ENCODE measurements around the gene DENND6B. TPM values are rescaled to one million over a fixed set of nuclear protein-coding genes. Genes with fewer than 3 reads are reported as not detected.
A peak's percentile ranks its signal among the peaks of the same experiment; 100 is the strongest.

The DENND6B gene
- total RNA-seq, 1 donor from 2014 or later = 1.0 TPM

DNA sequence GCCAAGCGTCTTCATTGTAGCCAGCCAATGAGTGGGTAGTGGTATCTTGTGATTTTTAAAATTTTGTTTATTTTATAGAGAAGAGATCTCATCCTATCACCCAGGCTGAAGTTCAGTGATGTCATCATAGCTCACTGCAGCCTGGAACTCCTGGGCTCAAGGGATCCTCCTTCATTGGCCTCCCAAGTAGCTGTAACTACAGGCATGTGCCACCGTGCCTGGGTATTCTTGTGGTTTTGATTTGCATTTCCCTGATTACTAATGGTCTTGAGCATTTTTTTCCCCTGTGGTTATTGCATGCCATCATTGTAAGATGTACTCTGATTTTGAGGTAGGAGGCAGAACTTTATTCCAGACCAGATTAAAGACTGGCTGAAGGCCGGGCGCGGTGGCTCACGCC is 2.4 kb upstream of the DENND6B start:
- Histone ChIP-seq H3K9me3 (ENCODE audit: low read depth) (no peaks in the 10 kb centered on the region), H3F3A (ENCODE audit: low read depth) (peaks cover 4% of the 10 kb centered on the region), H3K36me3 (no peaks in the 10 kb centered on the region), H4K20me1 (ENCODE audit: low read depth) (peaks cover 7% of the 10 kb centered on the region), H2AFZ (replicated peaks) (no peak overlapping the region), H3K4me3 (no peak overlapping the region), H3K9ac (no peak overlapping the region), H3K79me2 (ENCODE audit: low read depth) (no peaks in the 10 kb centered on the region), H3K4me2 (no peak overlapping the region), H3K4me1 (no peaks in the 10 kb centered on the region), H3K27ac (no peak overlapping the region), H3K27me3 (peaks cover 12% of the 10 kb centered on the region)
- H3K4me1 Mint-ChIP-seq = peaks cover 19% of the 10 kb centered on the region
- peaks cover 5% of the 10 kb centered on the region for H3K27me3 Mint-ChIP-seq (ENCODE audit: insufficient read depth, low read depth)
- no peak overlapping the region for H3K27ac Mint-ChIP-seq
- no peak for DNase-seq (ENCODE audit: low spot score)
- H3K9me3 Mint-ChIP-seq = no peaks in the 10 kb centered on the region
- H3K36me3 Mint-ChIP-seq = peaks cover 5% of the 10 kb centered on the region
- TF ChIP-seq, protein P1, sequence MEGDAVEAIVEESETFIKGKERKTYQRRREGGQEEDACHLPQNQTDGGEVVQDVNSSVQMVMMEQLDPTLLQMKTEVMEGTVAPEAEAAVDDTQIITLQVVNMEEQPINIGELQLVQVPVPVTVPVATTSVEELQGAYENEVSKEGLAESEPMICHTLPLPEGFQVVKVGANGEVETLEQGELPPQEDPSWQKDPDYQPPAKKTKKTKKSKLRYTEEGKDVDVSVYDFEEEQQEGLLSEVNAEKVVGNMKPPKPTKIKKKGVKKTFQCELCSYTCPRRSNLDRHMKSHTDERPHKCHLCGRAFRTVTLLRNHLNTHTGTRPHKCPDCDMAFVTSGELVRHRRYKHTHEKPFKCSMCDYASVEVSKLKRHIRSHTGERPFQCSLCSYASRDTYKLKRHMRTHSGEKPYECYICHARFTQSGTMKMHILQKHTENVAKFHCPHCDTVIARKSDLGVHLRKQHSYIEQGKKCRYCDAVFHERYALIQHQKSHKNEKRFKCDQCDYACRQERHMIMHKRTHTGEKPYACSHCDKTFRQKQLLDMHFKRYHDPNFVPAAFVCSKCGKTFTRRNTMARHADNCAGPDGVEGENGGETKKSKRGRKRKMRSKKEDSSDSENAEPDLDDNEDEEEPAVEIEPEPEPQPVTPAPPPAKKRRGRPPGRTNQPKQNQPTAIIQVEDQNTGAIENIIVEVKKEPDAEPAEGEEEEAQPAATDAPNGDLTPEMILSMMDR (IDR thresholded peaks at IDR 0.05) = no peak
- TF ChIP-seq EZH2 (IDR thresholded peaks at IDR 0.05) = no peak
- TF ChIP-seq EZH2phosphoT487 (IDR thresholded peaks at IDR 0.05) = no peak
- no peak overlapping the region for H3K4me3 Mint-ChIP-seq

DNA sequence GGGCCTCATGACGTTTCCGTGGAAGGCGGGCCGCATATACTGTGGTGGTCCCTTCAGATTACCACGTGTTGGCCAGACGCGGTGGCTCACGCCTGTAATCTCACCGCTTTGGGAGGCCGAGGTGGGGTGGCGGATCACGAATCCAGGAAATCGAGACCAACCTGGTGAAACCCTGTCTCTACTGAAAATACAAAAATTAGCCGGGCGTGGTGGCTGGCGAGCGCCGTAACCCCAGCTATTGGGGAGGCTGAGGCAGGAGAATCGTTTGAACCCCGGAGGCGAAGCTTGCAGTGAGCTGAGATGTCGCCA is 853 bp upstream of the DENND6B start:
- no peak for TF ChIP-seq EZH2phosphoT487 (IDR thresholded peaks at IDR 0.05)
- TF ChIP-seq, protein P1 (IDR thresholded peaks at IDR 0.05) = no peak
- TF ChIP-seq EZH2 (IDR thresholded peaks at IDR 0.05) = no peak
- Histone ChIP-seq H3K4me3 (peak overlapping the region; percentile 96), H3K27me3 (peaks cover 12% of the 10 kb centered on the region), H3F3A (ENCODE audit: low read depth) (peaks cover 4% of the 10 kb centered on the region), H3K9ac (peak overlapping the region; percentile 86), H3K4me1 (no peaks in the 10 kb centered on the region), H3K36me3 (no peaks in the 10 kb centered on the region), H3K27ac (no peak overlapping the region), H4K20me1 (ENCODE audit: low read depth) (peaks cover 7% of the 10 kb centered on the region), H2AFZ (replicated peaks) (peak overlapping the region; percentile 99), H3K9me3 (ENCODE audit: low read depth) (no peaks in the 10 kb centered on the region), H3K79me2 (ENCODE audit: low read depth) (no peaks in the 10 kb centered on the region), H3K4me2 (peak overlapping the region; percentile 84)
- no peak for DNase-seq (ENCODE audit: low spot score)
- Mint-ChIP-seq H3K4me1 (peaks cover 19% of the 10 kb centered on the region), H3K27me3 (ENCODE audit: insufficient read depth, low read depth) (peaks cover 2% of the 10 kb centered on the region), H3K36me3 (peaks cover 5% of the 10 kb centered on the region), H3K4me3 (peak overlapping the region; percentile 82), H3K27ac (peak overlapping the region; percentile 42), H3K9me3 (no peaks in the 10 kb centered on the region)

- peak overlapping the region; percentile 50 for H3K9ac ChIP-seq
- Mint-ChIP-seq H3K9me3 (no peaks in the 10 kb centered on the region), H3K36me3 (peaks cover 5% of the 10 kb centered on the region), H3K27me3 (ENCODE audit: insufficient read depth, low read depth) (peaks cover 2% of the 10 kb centered on the region), H3K27ac (peak overlapping the region; percentile 94), H3K4me3 (peak overlapping the region; percentile 99), H3K4me1 (peaks cover 19% of the 10 kb centered on the region)
- no peaks in the 10 kb centered on the region for H3K9me3 ChIP-seq (ENCODE audit: low read depth)
- no peak for DNase-seq (ENCODE audit: low spot score)
- no peaks in the 10 kb centered on the region for H3K79me2 ChIP-seq (ENCODE audit: low read depth)
- H3K4me2 ChIP-seq = peak overlapping the region; percentile 98
- peak overlapping the region; percentile 96 for H3K4me3 ChIP-seq
- H3K4me1 ChIP-seq = no peaks in the 10 kb centered on the region
- H3K27me3 ChIP-seq = peaks cover 12% of the 10 kb centered on the region
- peak overlapping the region; percentile 82 for H2AFZ ChIP-seq (replicated peaks)
- peaks cover 4% of the 10 kb centered on the region for H3F3A ChIP-seq (ENCODE audit: low read depth)
- H4K20me1 ChIP-seq (ENCODE audit: low read depth) = peaks cover 7% of the 10 kb centered on the region
- TF ChIP-seq EZH2phosphoT487 (IDR thresholded peaks at IDR 0.05) (no peak), EZH2 (IDR thresholded peaks at IDR 0.05) (no peak)
- TF ChIP-seq, protein P1 (IDR thresholded peaks at IDR 0.05) = no peak
- no peak overlapping the region for H3K27ac ChIP-seq
- no peaks in the 10 kb centered on the region for H3K36me3 ChIP-seq
Measured at GRCh38 chr22:50326225-50326955, 422 bp downstream of the DENND6B start.

All from neural progenitor cell (in vitro differentiated cells).